HK-2 (cell line): Measurements from ENCODE around the gene SPATA12.

Experiments used
- DNase-seq: peaks from one replicate; pipeline ENCODE4 v3.0.0-alpha.2; 2018; ENCODE audit not compliant: unreplicated experiment

Gene SPATA12

DNA sequence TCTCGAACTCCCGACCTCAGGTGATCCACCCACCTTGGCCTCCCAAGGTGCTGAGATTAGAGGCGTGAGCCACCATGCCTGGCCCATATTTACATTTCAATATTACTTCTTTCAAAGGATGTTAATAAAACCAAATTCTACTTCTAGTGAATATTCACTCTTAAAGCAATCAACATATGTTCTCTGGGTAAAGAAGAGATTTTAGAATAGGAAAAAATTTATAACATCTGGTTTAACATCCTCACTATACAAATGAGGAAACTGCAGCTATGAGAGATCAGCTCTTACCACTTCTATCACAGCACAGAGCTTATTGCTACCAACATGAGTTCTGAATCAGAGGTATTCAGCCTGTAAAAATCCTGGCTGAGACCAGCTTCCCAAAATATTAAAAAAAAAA lies 56.0 kb downstream of the SPATA12 start:
- no peak for DNase-seq

GRCh38 chr3:57118254-57118653 lies 57.8 kb downstream of the SPATA12 start:
- no peak for DNase-seq

- no peak for DNase-seq
These were observed 59.6 kb downstream of the SPATA12 start for GRCh38 chr3:57120040-57120439.

- no peak for DNase-seq
These were observed 60.1 kb downstream of the SPATA12 start for GRCh38 chr3:57120451-57121174.
